KMS-11 (cell line): ENCODE data around the gene GRIN3A.

Experiments used
- H2AFZ ChIP-seq: fragments of 200-600 bp; sonication (generic); 2 replicates; pipeline ENCODE4 v1.6.1; 2016; ENCODE audit warnings: antibody characterized with exemption, mixed run types, low read depth
- H3K27ac ChIP-seq: fragments of 200-600 bp; sonication (generic); 2 replicates; pipeline ENCODE4 v1.6.1; 2016; ENCODE audit warnings: mild to moderate bottlenecking, mixed run types
- H3K27me3 ChIP-seq: fragments of 200-600 bp; sonication (generic); 2 replicates; pipeline ENCODE4 v1.6.1; 2017; ENCODE audit warnings: mild to moderate bottlenecking, low read depth, mixed run types, moderate library complexity; ENCODE audit not compliant: insufficient read depth
- H3K36me3 ChIP-seq: fragments of 200-600 bp; sonication (generic); 2 replicates; pipeline ENCODE4 v1.6.1; 2017; ENCODE audit warnings: mild to moderate bottlenecking, mixed run types; ENCODE audit not compliant: insufficient read depth
- H3K4me1 ChIP-seq: fragments of 200-600 bp; sonication (generic); 2 replicates; pipeline ENCODE4 v1.6.1; 2016; ENCODE audit warnings: mild to moderate bottlenecking, low read depth, mixed run types; ENCODE audit not compliant: poor library complexity, severe bottlenecking
- H3K4me2 ChIP-seq: fragments of 200-600 bp; sonication (generic); 2 replicates; pipeline ENCODE4 v1.7.0; 2016; ENCODE audit warnings: mild to moderate bottlenecking, mixed run types
- H3K4me3 ChIP-seq: fragments of 200-600 bp; sonication (generic); IDR thresholded peaks from 2 replicates; pipeline ENCODE4 v1.6.1; 2017; ENCODE audit warnings: low read depth, low read length, mixed read lengths; ENCODE audit not compliant: insufficient read depth
- H3K79me2 ChIP-seq: fragments of 200-600 bp; sonication (generic); 2 replicates; pipeline ENCODE4 v1.6.1; 2016; ENCODE audit warnings: low read depth, mixed run types; ENCODE audit not compliant: insufficient read depth
- H3K9ac ChIP-seq: fragments of 200-600 bp; sonication (generic); 2 replicates; pipeline ENCODE4 v1.6.1; 2016; ENCODE audit warnings: mild to moderate bottlenecking, mixed run types
- H4K20me1 ChIP-seq: fragments of 200-600 bp; sonication (generic); 2 replicates; pipeline ENCODE4 v1.6.1; 2016; ENCODE audit warnings: mild to moderate bottlenecking, mixed run types; ENCODE audit not compliant: insufficient read depth
- CTCF ChIP-seq: fragments of 200-600 bp; sonication (generic); conservative IDR thresholded peaks from 2 replicates; pipeline ENCODE4 v1.6.1; 2017; ENCODE audit warnings: low read depth, mild to moderate bottlenecking, antibody characterized with exemption, low read length, moderate library complexity, mixed read lengths

Gene GRIN3A

GRCh38 chr9:101664453-101664852 is 74.0 kb downstream of the GRIN3A start:
- Histone ChIP-seq H3K4me2 (no peak overlapping the region), H4K20me1 (no peaks in the 10 kb centered on the region), H3K9ac (no peak overlapping the region), H3K27me3 (no peaks in the 10 kb centered on the region), H3K4me1 (no peaks in the 10 kb centered on the region), H3K79me2 (no peaks in the 10 kb centered on the region), H3K4me3 (no peak overlapping the region), H3K36me3 (no peaks in the 10 kb centered on the region), H3K27ac (no peak overlapping the region), H2AFZ (no peak overlapping the region)
- TF ChIP-seq CTCF = no peak

GRCh38 chr9:101652601-101653175 is 85.8 kb downstream of the GRIN3A start:
- Histone ChIP-seq H3K27me3 (no peaks in the 10 kb centered on the region), H3K4me2 (no peak overlapping the region), H3K4me3 (no peak overlapping the region), H3K79me2 (no peaks in the 10 kb centered on the region), H2AFZ (no peak overlapping the region), H3K36me3 (no peaks in the 10 kb centered on the region), H4K20me1 (no peaks in the 10 kb centered on the region), H3K9ac (no peak overlapping the region), H3K4me1 (peaks cover 5% of the 10 kb centered on the region), H3K27ac (no peak overlapping the region)
- no peak for TF ChIP-seq CTCF

GRCh38 chr9:101650142-101650541 is 88.3 kb downstream of the GRIN3A start:
- Histone ChIP-seq H3K79me2 (no peaks in the 10 kb centered on the region), H3K4me2 (no peak overlapping the region), H3K4me3 (no peak overlapping the region), H3K9ac (no peak overlapping the region), H4K20me1 (no peaks in the 10 kb centered on the region), H3K27ac (no peak overlapping the region), H2AFZ (peak overlapping the region; percentile 23; the same call in 1 of the 2 replicates), H3K4me1 (peaks cover 5% of the 10 kb centered on the region), H3K36me3 (no peaks in the 10 kb centered on the region), H3K27me3 (no peaks in the 10 kb centered on the region)
- TF ChIP-seq CTCF = no peak

GRCh38 chr9:101648493-101648892 is 90.0 kb downstream of the GRIN3A start:
- Histone ChIP-seq H3K27ac (no peak overlapping the region), H3K27me3 (no peaks in the 10 kb centered on the region), H3K36me3 (no peaks in the 10 kb centered on the region), H3K4me2 (no peak overlapping the region), H2AFZ (no peak overlapping the region), H3K9ac (no peak overlapping the region), H4K20me1 (no peaks in the 10 kb centered on the region), H3K79me2 (no peaks in the 10 kb centered on the region), H3K4me1 (peaks cover 5% of the 10 kb centered on the region), H3K4me3 (no peak overlapping the region)
- no peak for TF ChIP-seq CTCF
